WTC11 (cell line): Measurements from ENCODE around the gene HNRNPAB. TPM values are rescaled to one million over a fixed set of nuclear protein-coding genes. Genes with fewer than 3 reads are reported as not detected.

ENCODE experiments used
- ATAC-seq: fragments of 200-7000 bp; cut with Tn5 transposase; 2 replicates; pipeline ENCODE4 v1.10.0; 2021; ENCODE audit warnings: mild to moderate bottlenecking, moderate library complexity
- CTCF ChIA-PET: fragments of 300-600 bp; sonication (Branson Sonifier 250); formaldehyde crosslinking; loops from one replicate; lab custom pipeline; 2021; ENCODE audit warnings: antibody characterized with exemption; lab: Charles Lee
- POLR2A ChIA-PET: fragments of 350-600 bp; sonication (Branson Sonifier 250); formaldehyde crosslinking; loops from one replicate; lab custom pipeline; 2021; ENCODE audit warnings: antibody characterized with exemption; lab: Charles Lee
- DNase-seq: peaks from one replicate; pipeline ENCODE4 v3.0.0; 2021; ENCODE audit warnings: low spot score
- H3K27ac Mint-ChIP-seq: 2 replicates; pipeline ENCODE4 v1.8.0; 2021; ENCODE audit warnings: mixed read lengths
- H3K27me3 Mint-ChIP-seq: 2 replicates; pipeline ENCODE4 v1.8.0; 2021; ENCODE audit warnings: low read depth, mild to moderate bottlenecking, moderate library complexity, mixed read lengths
- H3K36me3 Mint-ChIP-seq: 2 replicates; pipeline ENCODE4 v1.8.0; 2021; ENCODE audit warnings: mixed read lengths
- H3K4me1 Mint-ChIP-seq: 2 replicates; pipeline ENCODE4 v1.8.0; 2022; ENCODE audit warnings: mixed read lengths
- H3K4me3 Mint-ChIP-seq: 2 replicates; pipeline ENCODE4 v1.8.0; 2021; ENCODE audit warnings: mild to moderate bottlenecking, moderate library complexity, mixed read lengths
- H3K9me3 Mint-ChIP-seq: 2 replicates; pipeline ENCODE4 v1.8.0; 2021; ENCODE audit warnings: mixed read lengths
- CREM ChIP-seq: sonication (generic); formaldehyde crosslinking; IDR thresholded peaks from 2 replicates; pipeline ENCODE4 v1.8.1; 2022; ENCODE audit warnings: mild to moderate bottlenecking, missing genetic modification reagents, moderate library complexity
- FOXP1 ChIP-seq: sonication (generic); formaldehyde crosslinking; IDR thresholded peaks from 2 replicates; pipeline ENCODE4 v1.8.0; 2022; ENCODE audit warnings: missing genetic modification reagents, mild to moderate bottlenecking, moderate library complexity, borderline replicate concordance
- GTF2I ChIP-seq: fragments of 250-450 bp; sonication (Bioruptor Pico); conservative IDR thresholded peaks from 2 replicates; pipeline ENCODE4 v1.4.0; 2021; ENCODE audit warnings: mild to moderate bottlenecking
- HMGA2 ChIP-seq: fragments of 250-450 bp; sonication (Bioruptor Pico); IDR thresholded peaks from 2 replicates; pipeline ENCODE4 v1.4.0; 2021; ENCODE audit warnings: mild to moderate bottlenecking, moderate library complexity
- NFYB ChIP-seq: sonication (generic); formaldehyde crosslinking; conservative IDR thresholded peaks from 2 replicates; pipeline ENCODE4 v1.8.0; 2022; ENCODE audit warnings: low read depth, missing genetic modification reagents
- NR1H2 ChIP-seq: sonication (generic); formaldehyde crosslinking; IDR thresholded peaks from 2 replicates; pipeline ENCODE4 v1.9.0; 2021; ENCODE audit warnings: mild to moderate bottlenecking, moderate library complexity, missing genetic modification reagents
- RELA ChIP-seq: sonication (generic); formaldehyde crosslinking; IDR thresholded peaks from 2 replicates; pipeline ENCODE4 v1.8.1; 2022; ENCODE audit warnings: missing genetic modification reagents, mild to moderate bottlenecking, borderline replicate concordance
- SOX15 ChIP-seq: fragments of 250-450 bp; sonication (Bioruptor Pico); IDR thresholded peaks from 2 replicates; pipeline ENCODE4 v1.9.0; 2021; ENCODE audit warnings: mild to moderate bottlenecking
- ZNF138 ChIP-seq: sonication (generic); formaldehyde crosslinking; conservative IDR thresholded peaks from 2 replicates; pipeline ENCODE4 v1.8.1; 2022; ENCODE audit warnings: mild to moderate bottlenecking, moderate library complexity, missing genetic modification reagents
- ZNF263 ChIP-seq: sonication (generic); formaldehyde crosslinking; IDR thresholded peaks from 2 replicates; pipeline ENCODE4 v1.8.1; 2022; ENCODE audit warnings: low read depth, mild to moderate bottlenecking, moderate library complexity, missing genetic modification reagents
- total RNA-seq: library from RNA; stranded (reverse); gene quantifications from 3 replicates; pipeline ENCODE4 v1.2.3, GENCODE V29; 2021
- TF ChIP-seq, protein P1 (sequence below): sonication (generic); formaldehyde crosslinking; IDR thresholded peaks from 2 replicates; pipeline ENCODE4 v1.8.0; 2022; ENCODE audit warnings: mild to moderate bottlenecking, missing genetic modification reagents
- TF ChIP-seq, protein P2 (sequence below): fragments of 250-450 bp; sonication (Bioruptor Pico); IDR thresholded peaks from 2 replicates; pipeline ENCODE4 v2.1.2; 2022; ENCODE audit warnings: mild to moderate bottlenecking, moderate library complexity
- TF ChIP-seq, protein P3 (sequence below): sonication (generic); formaldehyde crosslinking; IDR thresholded peaks from 2 replicates; pipeline ENCODE4 v1.8.0; 2022; ENCODE audit warnings: missing genetic modification reagents
- TF ChIP-seq, protein P4 (sequence below): sonication (generic); formaldehyde crosslinking; IDR thresholded peaks from 2 replicates; pipeline ENCODE4 v1.8.0; 2023; ENCODE audit warnings: missing genetic modification reagents
- TF ChIP-seq, protein P5 (sequence below): sonication (generic); formaldehyde crosslinking; IDR thresholded peaks from 2 replicates; pipeline ENCODE4 v1.8.1; 2023; ENCODE audit warnings: mild to moderate bottlenecking, missing genetic modification reagents, moderate library complexity
- TF ChIP-seq, protein P6 (sequence below): fragments of 250-450 bp; sonication (Bioruptor Pico); IDR thresholded peaks from 2 replicates; pipeline ENCODE4 v1.9.0; 2021; ENCODE audit warnings: mild to moderate bottlenecking
- TF ChIP-seq, protein P7 (sequence below): sonication (generic); formaldehyde crosslinking; IDR thresholded peaks from 2 replicates; pipeline ENCODE4 v1.8.1; 2022; ENCODE audit warnings: low read depth, mild to moderate bottlenecking, moderate library complexity, missing genetic modification reagents, borderline replicate concordance

Gene HNRNPAB
- total RNA-seq, 1 experiment from 2014 or later, result 457 TPM

DNA sequence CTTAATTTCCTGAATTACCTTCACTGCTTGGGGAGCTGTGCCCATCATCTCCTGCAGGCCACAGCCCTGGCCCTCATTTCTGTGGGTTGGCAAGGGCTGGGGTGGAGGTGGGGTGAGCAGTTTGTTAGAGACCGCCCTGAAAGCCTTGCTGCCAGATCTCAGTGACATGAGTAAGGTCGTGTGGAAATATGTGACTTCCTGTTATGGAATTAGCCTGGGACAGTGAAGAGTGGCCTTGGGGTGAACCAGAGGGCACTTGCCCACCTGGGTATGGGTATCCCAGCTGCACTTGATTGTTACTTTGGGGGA is 2.5 kb upstream of the HNRNPAB start:
- Mint-ChIP-seq H3K9me3 (no peaks in the 10 kb centered on the region), H3K4me3 (no peak overlapping the region), H3K36me3 (peaks cover 19% of the 10 kb centered on the region), H3K27me3 (peaks cover 20% of the 10 kb centered on the region), H3K27ac (no peak overlapping the region), H3K4me1 (peaks cover 20% of the 10 kb centered on the region)
- ChIA-PET POLR2A (interaction anchor here (0.8 to 1.6 kb wide), 2 partner anchors 10 to 22 kb away, joined by 3 to 6 read pairs; no protein-coding TSS in a partner anchor), CTCF (interaction anchor here (1.5 kb wide), 1 partner anchor 24 kb away, joined by 6 read pairs; no protein-coding TSS in a partner anchor)
- DNase-seq, result peak; percentile 3
- no peak for ATAC-seq
- no peak for TF ChIP-seq SOX15 (CRISPR knock-in tag)
- TF ChIP-seq, protein P1, sequence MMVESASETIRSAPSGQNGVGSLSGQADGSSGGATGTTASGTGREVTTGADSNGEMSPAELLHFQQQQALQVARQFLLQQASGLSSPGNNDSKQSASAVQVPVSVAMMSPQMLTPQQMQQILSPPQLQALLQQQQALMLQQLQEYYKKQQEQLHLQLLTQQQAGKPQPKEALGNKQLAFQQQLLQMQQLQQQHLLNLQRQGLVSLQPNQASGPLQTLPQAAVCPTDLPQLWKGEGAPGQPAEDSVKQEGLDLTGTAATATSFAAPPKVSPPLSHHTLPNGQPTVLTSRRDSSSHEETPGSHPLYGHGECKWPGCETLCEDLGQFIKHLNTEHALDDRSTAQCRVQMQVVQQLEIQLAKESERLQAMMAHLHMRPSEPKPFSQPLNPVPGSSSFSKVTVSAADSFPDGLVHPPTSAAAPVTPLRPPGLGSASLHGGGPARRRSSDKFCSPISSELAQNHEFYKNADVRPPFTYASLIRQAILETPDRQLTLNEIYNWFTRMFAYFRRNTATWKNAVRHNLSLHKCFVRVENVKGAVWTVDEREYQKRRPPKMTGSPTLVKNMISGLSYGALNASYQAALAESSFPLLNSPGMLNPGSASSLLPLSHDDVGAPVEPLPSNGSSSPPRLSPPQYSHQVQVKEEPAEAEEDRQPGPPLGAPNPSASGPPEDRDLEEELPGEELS (CRISPR knock-in tag), result no peak
- TF ChIP-seq, protein P2, sequence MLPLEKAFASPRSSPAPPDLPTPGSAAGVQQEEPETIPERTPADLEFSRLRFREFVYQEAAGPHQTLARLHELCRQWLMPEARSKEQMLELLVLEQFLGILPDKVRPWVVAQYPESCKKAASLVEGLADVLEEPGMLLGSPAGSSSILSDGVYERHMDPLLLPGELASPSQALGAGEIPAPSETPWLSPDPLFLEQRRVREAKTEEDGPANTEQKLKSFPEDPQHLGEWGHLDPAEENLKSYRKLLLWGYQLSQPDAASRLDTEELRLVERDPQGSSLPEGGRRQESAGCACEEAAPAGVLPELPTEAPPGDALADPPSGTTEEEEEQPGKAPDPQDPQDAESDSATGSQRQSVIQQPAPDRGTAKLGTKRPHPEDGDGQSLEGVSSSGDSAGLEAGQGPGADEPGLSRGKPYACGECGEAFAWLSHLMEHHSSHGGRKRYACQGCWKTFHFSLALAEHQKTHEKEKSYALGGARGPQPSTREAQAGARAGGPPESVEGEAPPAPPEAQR (CRISPR knock-in tag), result no peak
- TF ChIP-seq HMGA2, result no peak
- TF ChIP-seq NR1H2, result no peak
- no peak for TF ChIP-seq GTF2I
- TF ChIP-seq, protein P3, sequence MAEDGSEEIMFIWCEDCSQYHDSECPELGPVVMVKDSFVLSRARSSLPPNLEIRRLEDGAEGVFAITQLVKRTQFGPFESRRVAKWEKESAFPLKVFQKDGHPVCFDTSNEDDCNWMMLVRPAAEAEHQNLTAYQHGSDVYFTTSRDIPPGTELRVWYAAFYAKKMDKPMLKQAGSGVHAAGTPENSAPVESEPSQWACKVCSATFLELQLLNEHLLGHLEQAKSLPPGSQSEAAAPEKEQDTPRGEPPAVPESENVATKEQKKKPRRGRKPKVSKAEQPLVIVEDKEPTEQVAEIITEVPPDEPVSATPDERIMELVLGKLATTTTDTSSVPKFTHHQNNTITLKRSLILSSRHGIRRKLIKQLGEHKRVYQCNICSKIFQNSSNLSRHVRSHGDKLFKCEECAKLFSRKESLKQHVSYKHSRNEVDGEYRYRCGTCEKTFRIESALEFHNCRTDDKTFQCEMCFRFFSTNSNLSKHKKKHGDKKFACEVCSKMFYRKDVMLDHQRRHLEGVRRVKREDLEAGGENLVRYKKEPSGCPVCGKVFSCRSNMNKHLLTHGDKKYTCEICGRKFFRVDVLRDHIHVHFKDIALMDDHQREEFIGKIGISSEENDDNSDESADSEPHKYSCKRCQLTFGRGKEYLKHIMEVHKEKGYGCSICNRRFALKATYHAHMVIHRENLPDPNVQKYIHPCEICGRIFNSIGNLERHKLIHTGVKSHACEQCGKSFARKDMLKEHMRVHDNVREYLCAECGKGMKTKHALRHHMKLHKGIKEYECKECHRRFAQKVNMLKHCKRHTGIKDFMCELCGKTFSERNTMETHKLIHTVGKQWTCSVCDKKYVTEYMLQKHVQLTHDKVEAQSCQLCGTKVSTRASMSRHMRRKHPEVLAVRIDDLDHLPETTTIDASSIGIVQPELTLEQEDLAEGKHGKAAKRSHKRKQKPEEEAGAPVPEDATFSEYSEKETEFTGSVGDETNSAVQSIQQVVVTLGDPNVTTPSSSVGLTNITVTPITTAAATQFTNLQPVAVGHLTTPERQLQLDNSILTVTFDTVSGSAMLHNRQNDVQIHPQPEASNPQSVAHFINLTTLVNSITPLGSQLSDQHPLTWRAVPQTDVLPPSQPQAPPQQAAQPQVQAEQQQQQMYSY (CRISPR knock-in tag), result no peak

DNA sequence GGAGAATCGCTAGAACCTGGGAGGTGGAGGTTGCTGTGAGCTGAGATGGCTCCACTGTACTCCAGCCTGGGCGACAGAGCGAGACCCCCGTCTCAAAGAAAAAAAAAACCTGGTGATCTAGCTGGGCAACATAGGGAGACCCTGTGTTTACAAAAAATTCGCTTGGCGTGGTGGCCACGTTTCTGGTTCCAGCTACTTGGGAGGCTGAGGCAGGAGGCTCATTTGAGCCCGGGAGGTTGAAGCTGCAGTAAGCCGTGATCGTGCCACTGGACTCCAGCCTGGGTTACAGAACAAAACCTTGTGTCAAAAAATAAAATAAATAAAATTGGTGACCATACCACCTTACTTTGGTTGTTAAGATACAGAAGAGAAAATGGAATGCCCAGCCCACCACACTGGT is 1.8 kb upstream of the HNRNPAB start:
- Mint-ChIP-seq H3K9me3 (no peaks in the 10 kb centered on the region), H3K4me1 (peaks cover 24% of the 10 kb centered on the region), H3K27me3 (peaks cover 20% of the 10 kb centered on the region), H3K4me3 (peak overlapping the region; percentile 49), H3K36me3 (peaks cover 25% of the 10 kb centered on the region), H3K27ac (no peak overlapping the region)
- DNase-seq, result peak; percentile 5
- TF ChIP-seq ZNF138 (CRISPR knock-in tag) (no peak), CREM (CRISPR knock-in tag) (no peak), ZNF263 (CRISPR knock-in tag) (no peak), RELA (CRISPR knock-in tag) (no peak), FOXP1 (CRISPR knock-in tag) (no peak), NFYB (CRISPR knock-in tag) (no peak)
- TF ChIP-seq, protein P4, sequence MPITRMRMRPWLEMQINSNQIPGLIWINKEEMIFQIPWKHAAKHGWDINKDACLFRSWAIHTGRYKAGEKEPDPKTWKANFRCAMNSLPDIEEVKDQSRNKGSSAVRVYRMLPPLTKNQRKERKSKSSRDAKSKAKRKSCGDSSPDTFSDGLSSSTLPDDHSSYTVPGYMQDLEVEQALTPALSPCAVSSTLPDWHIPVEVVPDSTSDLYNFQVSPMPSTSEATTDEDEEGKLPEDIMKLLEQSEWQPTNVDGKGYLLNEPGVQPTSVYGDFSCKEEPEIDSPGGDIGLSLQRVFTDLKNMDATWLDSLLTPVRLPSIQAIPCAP (CRISPR knock-in tag), result no peak
- TF ChIP-seq, protein P5, sequence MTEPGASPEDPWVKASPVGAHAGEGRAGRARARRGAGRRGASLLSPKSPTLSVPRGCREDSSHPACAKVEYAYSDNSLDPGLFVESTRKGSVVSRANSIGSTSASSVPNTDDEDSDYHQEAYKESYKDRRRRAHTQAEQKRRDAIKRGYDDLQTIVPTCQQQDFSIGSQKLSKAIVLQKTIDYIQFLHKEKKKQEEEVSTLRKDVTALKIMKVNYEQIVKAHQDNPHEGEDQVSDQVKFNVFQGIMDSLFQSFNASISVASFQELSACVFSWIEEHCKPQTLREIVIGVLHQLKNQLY (CRISPR knock-in tag), result no peak
- TF ChIP-seq, protein P6, sequence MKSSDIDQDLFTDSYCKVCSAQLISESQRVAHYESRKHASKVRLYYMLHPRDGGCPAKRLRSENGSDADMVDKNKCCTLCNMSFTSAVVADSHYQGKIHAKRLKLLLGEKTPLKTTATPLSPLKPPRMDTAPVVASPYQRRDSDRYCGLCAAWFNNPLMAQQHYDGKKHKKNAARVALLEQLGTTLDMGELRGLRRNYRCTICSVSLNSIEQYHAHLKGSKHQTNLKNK (CRISPR knock-in tag), result no peak
- TF ChIP-seq, protein P1 (CRISPR knock-in tag), result no peak
- TF ChIP-seq, protein P7, sequence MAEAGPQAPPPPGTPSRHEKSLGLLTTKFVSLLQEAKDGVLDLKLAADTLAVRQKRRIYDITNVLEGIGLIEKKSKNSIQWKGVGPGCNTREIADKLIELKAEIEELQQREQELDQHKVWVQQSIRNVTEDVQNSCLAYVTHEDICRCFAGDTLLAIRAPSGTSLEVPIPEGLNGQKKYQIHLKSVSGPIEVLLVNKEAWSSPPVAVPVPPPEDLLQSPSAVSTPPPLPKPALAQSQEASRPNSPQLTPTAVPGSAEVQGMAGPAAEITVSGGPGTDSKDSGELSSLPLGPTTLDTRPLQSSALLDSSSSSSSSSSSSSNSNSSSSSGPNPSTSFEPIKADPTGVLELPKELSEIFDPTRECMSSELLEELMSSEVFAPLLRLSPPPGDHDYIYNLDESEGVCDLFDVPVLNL (CRISPR knock-in tag), result no peak
- TF ChIP-seq, protein P2 (CRISPR knock-in tag), result no peak
- ChIA-PET CTCF (interaction anchor here (1.5 kb wide), 1 partner anchor 25 kb away, joined by 6 read pairs; no protein-coding TSS in a partner anchor), POLR2A (interaction anchor here (0.8 to 1.6 kb wide), 2 partner anchors 9 to 22 kb away, joined by 3 to 6 read pairs; no protein-coding TSS in a partner anchor)
- ATAC-seq, result no peak
